ENCODE measurements around the gene CCL17. TPM values are rescaled to one million over a fixed set of nuclear protein-coding genes. Genes with fewer than 3 reads are reported as not detected.
"Not testable (repeated sequence)": the region's sequence is repeated elsewhere in the genome, so short reads cannot be mapped to it uniquely, and the experiment has no call there.

Gene CCL17
- total and polyA plus RNA-seq, 4 donors: 3.1 to 39.3 (median 3.5) TPM; not detected in 1

DNA sequence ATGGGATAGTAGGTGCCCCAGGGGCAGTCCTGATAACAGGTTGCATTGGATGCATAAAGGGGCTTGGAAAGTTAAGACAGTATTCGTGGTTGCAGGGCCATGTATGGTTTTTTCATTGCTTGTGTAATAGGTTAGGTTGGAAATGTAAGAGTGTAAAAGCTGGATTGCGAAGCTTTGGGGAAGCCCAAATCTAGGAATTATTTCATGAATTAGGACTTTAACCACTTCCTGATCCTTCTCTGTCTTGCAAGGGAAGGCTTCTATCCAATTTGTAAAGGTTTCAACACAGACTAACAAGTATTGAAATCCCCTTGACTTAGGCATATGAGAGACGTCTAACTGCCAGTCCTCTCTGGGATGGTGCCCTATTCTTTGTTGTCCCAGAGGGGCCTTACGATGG is 7.8 kb upstream of the CCL17 start:
- H3K4me1 ChIP-seq (ENCODE audit: control insufficient read depth in 5 of 5, insufficient read depth in 5 of 5, low read length in 5 of 5): no peaks in the 10 kb centered on the region
- WGBS, 2 donors: 66 to 81% methylated on average over 4 of the region's 4 CpGs
- no peak for ATAC-seq (ENCODE audit: insufficient read depth, low FRiP score)

GRCh38 chr16:57397493-57397892 is 7.1 kb upstream of the CCL17 start:
- not testable (repeated sequence) for H3K9me3 ChIP-seq (ENCODE audit: control insufficient read depth in 4 of 4, insufficient read depth in 3 of 4, low read length in 3 of 4); H3K4me1 ChIP-seq (ENCODE audit: control insufficient read depth in 5 of 5, insufficient read depth in 5 of 5, low read length in 5 of 5); DNase-seq; ATAC-seq (ENCODE audit: insufficient read depth, low FRiP score); H3K27ac ChIP-seq (ENCODE audit: low read depth in 1 of 2, low read length in 1 of 2); H3K36me3 ChIP-seq (ENCODE audit: control insufficient read depth in 4 of 4, insufficient read depth in 4 of 4, low read length in 4 of 4); H3K27me3 ChIP-seq (ENCODE audit: control insufficient read depth in 3 of 3, insufficient read depth in 3 of 3, low read length in 2 of 3); H3K9ac ChIP-seq (ENCODE audit: insufficient read depth in 1 of 2, low read length in 2 of 2); H3K4me3 ChIP-seq
- WGBS, 2 donors: 86 to 89% methylated on average over 4 of the region's 4 CpGs

More for the DNA sequence above, 7.8 kb upstream of the CCL17 start:
- H3K27ac ChIP-seq (ENCODE audit: low read depth in 1 of 2, low read length in 1 of 2): no peak overlapping the region
- H3K27me3 ChIP-seq (ENCODE audit: control insufficient read depth in 3 of 3, insufficient read depth in 3 of 3, low read length in 2 of 3): no peaks in the 10 kb centered on the region
- no peak for DNase-seq
- H3K4me3 ChIP-seq: no peak overlapping the region
- TF ChIP-seq, protein P1, sequence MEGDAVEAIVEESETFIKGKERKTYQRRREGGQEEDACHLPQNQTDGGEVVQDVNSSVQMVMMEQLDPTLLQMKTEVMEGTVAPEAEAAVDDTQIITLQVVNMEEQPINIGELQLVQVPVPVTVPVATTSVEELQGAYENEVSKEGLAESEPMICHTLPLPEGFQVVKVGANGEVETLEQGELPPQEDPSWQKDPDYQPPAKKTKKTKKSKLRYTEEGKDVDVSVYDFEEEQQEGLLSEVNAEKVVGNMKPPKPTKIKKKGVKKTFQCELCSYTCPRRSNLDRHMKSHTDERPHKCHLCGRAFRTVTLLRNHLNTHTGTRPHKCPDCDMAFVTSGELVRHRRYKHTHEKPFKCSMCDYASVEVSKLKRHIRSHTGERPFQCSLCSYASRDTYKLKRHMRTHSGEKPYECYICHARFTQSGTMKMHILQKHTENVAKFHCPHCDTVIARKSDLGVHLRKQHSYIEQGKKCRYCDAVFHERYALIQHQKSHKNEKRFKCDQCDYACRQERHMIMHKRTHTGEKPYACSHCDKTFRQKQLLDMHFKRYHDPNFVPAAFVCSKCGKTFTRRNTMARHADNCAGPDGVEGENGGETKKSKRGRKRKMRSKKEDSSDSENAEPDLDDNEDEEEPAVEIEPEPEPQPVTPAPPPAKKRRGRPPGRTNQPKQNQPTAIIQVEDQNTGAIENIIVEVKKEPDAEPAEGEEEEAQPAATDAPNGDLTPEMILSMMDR (IDR thresholded peaks at IDR 0.05; ENCODE audit: control extremely low read depth, extremely low read depth): no peak
- peaks cover 0 to 3% (median 0%) of the 10 kb centered on the region in 4 donors for H3K9me3 ChIP-seq (ENCODE audit: control insufficient read depth in 4 of 4, insufficient read depth in 3 of 4, low read length in 3 of 4)
- no peaks in the 10 kb centered on the region for H3K36me3 ChIP-seq (ENCODE audit: control insufficient read depth in 4 of 4, insufficient read depth in 4 of 4, low read length in 4 of 4)
- H3K9ac ChIP-seq (ENCODE audit: insufficient read depth in 1 of 2, low read length in 2 of 2): no peak overlapping the region

DNA sequence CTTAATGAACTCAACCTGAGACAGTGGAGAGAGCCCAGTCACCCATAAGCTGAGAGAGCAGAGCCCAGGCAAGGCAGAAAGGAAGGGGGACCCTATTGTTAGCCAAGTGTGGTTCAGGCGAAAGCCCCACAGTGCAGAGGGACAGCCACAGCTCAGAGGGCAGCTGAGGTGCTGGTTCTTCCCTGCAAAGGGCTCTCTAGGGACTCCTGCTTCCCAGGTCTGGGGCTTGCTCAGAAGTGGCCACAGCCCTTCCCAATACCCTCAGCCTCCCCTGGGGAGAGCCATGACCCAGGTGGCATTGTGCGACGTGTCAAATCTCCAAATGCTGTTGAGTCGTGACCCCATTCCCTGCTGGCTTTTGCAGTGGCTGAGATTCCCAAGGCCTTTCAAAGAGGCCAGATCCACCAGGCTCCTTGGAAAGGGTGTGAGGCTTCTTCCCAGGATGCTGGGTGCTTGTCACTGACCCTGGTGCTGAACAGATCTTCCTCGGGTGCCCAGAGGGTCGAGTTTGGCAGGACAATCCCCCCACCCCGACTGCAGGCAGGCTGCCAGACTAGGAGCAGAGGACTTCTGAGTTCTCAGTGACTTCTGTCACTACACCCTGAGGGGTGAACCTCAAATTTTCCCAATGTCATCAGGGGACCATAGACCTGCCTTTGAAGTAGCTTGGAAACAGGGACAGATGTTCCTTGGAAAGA is 2.5 kb upstream of the CCL17 start:
- 69 to 79% methylated on average over 7 of the region's 7 CpGs for WGBS, 2 donors
- no peak overlapping the region for H3K9ac ChIP-seq (ENCODE audit: insufficient read depth in 1 of 2, low read length in 2 of 2)
- H3K9me3 ChIP-seq (ENCODE audit: control insufficient read depth in 4 of 4, insufficient read depth in 3 of 4, low read length in 3 of 4): no peaks in the 10 kb centered on the region
- TF ChIP-seq, protein P1 (IDR thresholded peaks at IDR 0.05; ENCODE audit: control extremely low read depth, extremely low read depth): no peak
- H3K27ac ChIP-seq (ENCODE audit: low read depth in 1 of 2, low read length in 1 of 2): no peak overlapping the region
- H3K27me3 ChIP-seq (ENCODE audit: control insufficient read depth in 3 of 3, insufficient read depth in 3 of 3, low read length in 2 of 3): no peaks in the 10 kb centered on the region
- no peaks in the 10 kb centered on the region for H3K36me3 ChIP-seq (ENCODE audit: control insufficient read depth in 4 of 4, insufficient read depth in 4 of 4, low read length in 4 of 4)
- no peak for DNase-seq
- no peaks in the 10 kb centered on the region for H3K4me1 ChIP-seq (ENCODE audit: control insufficient read depth in 5 of 5, insufficient read depth in 5 of 5, low read length in 5 of 5)
- no peak overlapping the region for H3K4me3 ChIP-seq
- ATAC-seq (ENCODE audit: insufficient read depth, low FRiP score): no peak

DNA sequence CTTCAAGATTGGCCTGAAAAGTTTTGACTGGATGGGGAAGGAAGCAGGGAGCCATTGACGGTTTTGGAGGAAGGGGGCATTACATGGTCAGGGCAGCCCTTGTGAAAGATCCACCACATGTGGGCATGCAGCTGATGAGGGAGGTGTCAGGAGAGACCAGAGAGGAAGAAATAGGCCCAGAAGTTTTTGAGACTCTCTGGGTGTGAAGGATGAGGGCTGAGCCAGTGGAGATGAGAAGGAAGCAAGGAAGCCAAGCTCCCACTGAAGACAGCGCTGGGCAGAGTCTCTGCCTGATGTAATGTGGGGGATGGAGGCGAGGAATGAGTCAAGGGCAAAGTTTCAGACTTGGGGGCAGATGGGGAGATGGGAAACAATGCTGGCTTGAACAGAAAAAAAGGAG is 530 bp downstream of the CCL17 start:
- H3K27me3 ChIP-seq (ENCODE audit: control insufficient read depth in 3 of 3, insufficient read depth in 3 of 3, low read length in 2 of 3): no peaks in the 10 kb centered on the region
- DNase-seq (no peak), ATAC-seq (ENCODE audit: insufficient read depth, low FRiP score) (no peak)

More for the DNA sequence above, 530 bp downstream of the CCL17 start:
- Histone ChIP-seq H3K27ac (ENCODE audit: low read depth in 1 of 2, low read length in 1 of 2) (no peak overlapping the region), H3K36me3 (ENCODE audit: control insufficient read depth in 4 of 4, insufficient read depth in 4 of 4, low read length in 4 of 4) (no peaks in the 10 kb centered on the region), H3K9ac (ENCODE audit: insufficient read depth in 1 of 2, low read length in 2 of 2) (no peak overlapping the region), H3K9me3 (ENCODE audit: control insufficient read depth in 4 of 4, insufficient read depth in 3 of 4, low read length in 3 of 4) (no peaks in the 10 kb centered on the region), H3K4me1 (ENCODE audit: control insufficient read depth in 5 of 5, insufficient read depth in 5 of 5, low read length in 5 of 5) (peaks cover 0 to 8% (median 0%) of the 10 kb centered on the region in 5 donors), H3K4me3 (no peak overlapping the region)
- WGBS, 2 donors: 59 to 71% methylated on average over 3 of the region's 3 CpGs
- TF ChIP-seq, protein P1 (IDR thresholded peaks at IDR 0.05; ENCODE audit: control extremely low read depth, extremely low read depth): no peak

All from lung (tissue), 12 donors.